Measurements from ENCODE around the gene CAPZA2. TPM values are rescaled to one million over a fixed set of nuclear protein-coding genes. Genes with fewer than 3 reads are reported as not detected.
"Not testable (repeated sequence)": the region's sequence is repeated elsewhere in the genome, so short reads cannot be mapped to it uniquely, and the experiment has no call there.

The CAPZA2 gene
- total RNA-seq, 4 donors from 2014 or later, result 142 to 215 (median 176) TPM

GRCh38 chr7:116934580-116934979 lies 72.2 kb downstream of the CAPZA2 start:
- intact Hi-C loops (cut with DNase I), result loop anchor here (10.0 kb wide), 1 partner anchor 50 kb away; no protein-coding TSS in a partner anchor
- no peak overlapping the region for H3K27ac ChIP-seq
- no peaks in the 10 kb centered on the region for H3K27me3 ChIP-seq
- H3K9me3 ChIP-seq, result no peaks in the 10 kb centered on the region
- peaks cover 0 to 6% of the 10 kb centered on the region in 2 donors for H3K4me1 ChIP-seq
- TF ChIP-seq CTCF (IDR thresholded peaks at IDR 0.05) (no peak), POLR2A (IDR thresholded peaks at IDR 0.05) (no peak)
- 59 to 65% methylated on average over 2 of the region's 2 CpGs for WGBS, 2 donors
- DNase-seq, result no peak
- H3K36me3 ChIP-seq, result no peaks in the 10 kb centered on the region
- no peak overlapping the region for H3K4me3 ChIP-seq (replicated peaks in 1 of 3)

GRCh38 chr7:116936844-116937243 lies 74.5 kb downstream of the CAPZA2 start:
- DNase-seq; H3K4me1 ChIP-seq; H3K27ac ChIP-seq; H3K9me3 ChIP-seq; H3K36me3 ChIP-seq; H3K4me3 ChIP-seq (replicated peaks in 1 of 3); H3K27me3 ChIP-seq: not testable (repeated sequence)
- 85 to 89% methylated on average over 4 of the region's 4 CpGs for WGBS, 2 donors
- intact Hi-C loops (cut with DNase I), result loop anchor here (10.0 kb wide), 1 partner anchor 48 kb away; no protein-coding TSS in a partner anchor

GRCh38 chr7:116938678-116939077 lies 76.3 kb downstream of the CAPZA2 start:
- Histone ChIP-seq H3K4me3 (replicated peaks in 1 of 3) (no peak overlapping the region), H3K9me3 (no peaks in the 10 kb centered on the region), H3K27ac (no peak overlapping the region), H3K36me3 (no peaks in the 10 kb centered on the region), H3K4me1 (no peaks in the 10 kb centered on the region), H3K27me3 (no peaks in the 10 kb centered on the region)
- intact Hi-C loops (cut with DNase I), result loop anchor here (10.0 kb wide), 1 partner anchor 46 kb away; no protein-coding TSS in a partner anchor
- TF ChIP-seq POLR2A (IDR thresholded peaks at IDR 0.05), result no peak
- 65 to 88% methylated on average over 2 of the region's 2 CpGs for WGBS, 2 donors
- no peak for DNase-seq

GRCh38 chr7:116940689-116941370 lies 78.4 kb downstream of the CAPZA2 start:
- Histone ChIP-seq H3K4me1 (no peaks in the 10 kb centered on the region), H3K36me3 (no peaks in the 10 kb centered on the region), H3K9me3 (no peaks in the 10 kb centered on the region), H3K4me3 (replicated peaks in 1 of 3) (no peak overlapping the region), H3K27me3 (no peaks in the 10 kb centered on the region), H3K27ac (no peak overlapping the region)
- 82 to 85% methylated on average over 8 of the region's 8 CpGs for WGBS, 2 donors
- intact Hi-C loops (cut with DNase I), result no loop called here
- no peak for TF ChIP-seq CTCF (IDR thresholded peaks at IDR 0.05)
- DNase-seq, result no peak

- WGBS, 2 donors, result 86 to 92% methylated on average over 2 of the region's 2 CpGs
- DNase-seq, result no peak
- Histone ChIP-seq H3K9me3 (no peaks in the 10 kb centered on the region), H3K36me3 (no peaks in the 10 kb centered on the region), H3K4me3 (replicated peaks in 1 of 3) (no peak overlapping the region), H3K27ac (no peak overlapping the region), H3K27me3 (no peaks in the 10 kb centered on the region), H3K4me1 (no peaks in the 10 kb centered on the region)
- intact Hi-C loops (cut with DNase I), result no loop called here
- TF ChIP-seq CTCF (IDR thresholded peaks at IDR 0.05), result no peak
- no peak for TF ChIP-seq POLR2A (IDR thresholded peaks at IDR 0.05)
Measured at GRCh38 chr7:116942504-116942903, 80.1 kb downstream of the CAPZA2 start.

- 26 to 31% methylated on average over 3 of the region's 3 CpGs for WGBS, 2 donors
- Histone ChIP-seq H3K27ac (peak overlapping the region; percentile 27 to 99 (median 45)), H3K36me3 (no peaks in the 10 kb centered on the region), H3K4me3 (replicated peaks in 1 of 3) (no peak overlapping the region), H3K9me3 (no peaks in the 10 kb centered on the region), H3K27me3 (no peaks in the 10 kb centered on the region), H3K4me1 (peaks cover 37 to 48% of the 10 kb centered on the region in 2 donors)
- DNase-seq, result peak; percentile 83 to 87
- intact Hi-C loops (cut with DNase I), result no loop called here
- TF ChIP-seq CTCF (IDR thresholded peaks at IDR 0.05), result no peak
- TF ChIP-seq POLR2A (IDR thresholded peaks at IDR 0.05), result peak in 1 of 2 donors; percentile 31
Measured at GRCh38 chr7:116948934-116949333, 86.5 kb downstream of the CAPZA2 start.
